ENCODE data around the gene SYVN1. TPM values are rescaled to one million over a fixed set of nuclear protein-coding genes. Genes with fewer than 3 reads are reported as not detected.

The SYVN1 gene
- total RNA-seq, 4 donors from 2014 or later, result 28.8 to 103 (median 69.7) TPM

DNA sequence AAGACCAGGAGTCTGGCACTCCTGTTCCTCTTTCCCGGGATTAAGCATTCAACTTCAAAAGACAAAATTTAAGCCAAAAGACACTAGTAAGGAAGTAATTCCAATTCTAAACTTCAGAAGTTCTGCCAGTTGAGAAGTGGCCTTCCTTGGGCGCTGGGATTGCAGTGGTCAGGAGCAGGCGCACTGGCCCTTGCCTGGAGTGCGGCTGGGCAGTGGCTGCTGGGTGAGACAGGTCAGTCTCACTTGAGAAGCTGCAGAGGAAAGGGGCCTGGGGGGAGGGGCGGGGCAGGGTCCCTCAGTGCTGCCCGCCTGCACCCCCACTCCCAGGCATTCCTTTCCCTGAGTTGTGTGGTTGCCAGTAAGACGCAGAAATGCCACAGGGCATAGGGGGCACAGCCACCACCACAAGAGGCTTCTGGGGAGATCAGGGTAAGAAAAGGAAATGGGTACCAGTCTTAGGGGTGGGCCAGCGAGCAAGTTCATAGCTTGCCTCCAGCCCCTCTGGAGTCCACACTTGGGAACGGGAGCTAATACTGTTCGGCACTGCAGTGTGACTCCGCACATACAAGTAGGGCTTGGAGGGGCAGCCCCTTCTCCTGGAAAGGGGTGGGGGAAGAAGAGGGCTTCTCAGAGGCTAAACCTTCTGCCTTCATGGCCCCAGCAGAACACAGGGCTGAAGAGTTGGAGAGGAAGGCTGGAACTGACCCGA, 6.7 kb downstream of the SYVN1 start:
- Histone ChIP-seq H3K36me3 (peaks cover 76 to 78% of the 10 kb centered on the region in 2 donors), H3K27me3 (no peaks in the 10 kb centered on the region), H3K4me1 (peaks cover 2 to 9% of the 10 kb centered on the region in 2 donors), H3K4me3 (replicated peaks in 1 of 3) (no peak overlapping the region), H3K27ac (no peak overlapping the region), H3K9me3 (no peaks in the 10 kb centered on the region)
- intact Hi-C loops (cut with DNase I), result no loop called here
- WGBS, 2 donors, result 79% methylated on average over 10 to 12 of the region's 12 CpGs
- TF ChIP-seq, protein P1, sequence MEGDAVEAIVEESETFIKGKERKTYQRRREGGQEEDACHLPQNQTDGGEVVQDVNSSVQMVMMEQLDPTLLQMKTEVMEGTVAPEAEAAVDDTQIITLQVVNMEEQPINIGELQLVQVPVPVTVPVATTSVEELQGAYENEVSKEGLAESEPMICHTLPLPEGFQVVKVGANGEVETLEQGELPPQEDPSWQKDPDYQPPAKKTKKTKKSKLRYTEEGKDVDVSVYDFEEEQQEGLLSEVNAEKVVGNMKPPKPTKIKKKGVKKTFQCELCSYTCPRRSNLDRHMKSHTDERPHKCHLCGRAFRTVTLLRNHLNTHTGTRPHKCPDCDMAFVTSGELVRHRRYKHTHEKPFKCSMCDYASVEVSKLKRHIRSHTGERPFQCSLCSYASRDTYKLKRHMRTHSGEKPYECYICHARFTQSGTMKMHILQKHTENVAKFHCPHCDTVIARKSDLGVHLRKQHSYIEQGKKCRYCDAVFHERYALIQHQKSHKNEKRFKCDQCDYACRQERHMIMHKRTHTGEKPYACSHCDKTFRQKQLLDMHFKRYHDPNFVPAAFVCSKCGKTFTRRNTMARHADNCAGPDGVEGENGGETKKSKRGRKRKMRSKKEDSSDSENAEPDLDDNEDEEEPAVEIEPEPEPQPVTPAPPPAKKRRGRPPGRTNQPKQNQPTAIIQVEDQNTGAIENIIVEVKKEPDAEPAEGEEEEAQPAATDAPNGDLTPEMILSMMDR (IDR thresholded peaks at IDR 0.05), result no peak
- TF ChIP-seq POLR2A (IDR thresholded peaks at IDR 0.05), result no peak
- no peak for DNase-seq

DNA sequence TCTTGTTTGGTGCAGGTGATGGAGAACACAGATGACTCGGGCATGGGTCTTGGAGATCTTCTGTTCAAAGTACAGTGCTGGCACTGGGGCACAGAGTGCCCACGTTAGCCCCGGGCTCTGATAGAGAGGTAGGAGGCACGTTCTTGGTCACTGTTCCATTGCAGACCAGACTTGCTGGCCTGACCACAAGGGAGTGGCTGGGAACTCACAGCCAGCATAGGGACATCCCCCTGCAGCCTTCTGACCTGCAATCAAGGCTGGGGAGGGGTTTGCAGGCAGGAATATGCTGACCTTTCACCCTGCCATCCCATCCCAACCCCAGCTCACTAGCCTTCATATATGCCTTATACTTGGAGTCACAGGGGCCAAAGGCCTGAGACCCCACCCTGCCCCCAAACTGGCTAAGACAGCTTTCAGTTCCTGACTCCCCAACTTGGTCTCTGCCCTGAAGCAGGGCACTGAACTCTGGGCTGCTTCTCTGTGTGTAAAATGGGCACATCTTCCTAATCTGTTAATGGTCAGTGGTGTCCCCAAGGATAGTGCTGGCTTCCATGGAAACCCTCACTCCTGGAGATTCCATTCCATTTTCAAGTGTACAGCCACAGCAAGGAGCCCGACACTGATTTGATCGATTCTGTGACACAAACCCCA, 7.6 kb downstream of the SYVN1 start:
- TF ChIP-seq, protein P1 (IDR thresholded peaks at IDR 0.05), result no peak
- TF ChIP-seq POLR2A (IDR thresholded peaks at IDR 0.05), result no peak
- Histone ChIP-seq H3K27me3 (no peaks in the 10 kb centered on the region), H3K4me3 (replicated peaks in 1 of 3) (no peak overlapping the region), H3K36me3 (peaks cover 69 to 70% of the 10 kb centered on the region in 2 donors), H3K27ac (no peak overlapping the region), H3K4me1 (peaks cover 5 to 7% of the 10 kb centered on the region in 2 donors), H3K9me3 (no peaks in the 10 kb centered on the region)
- DNase-seq, result no peak
- 76 to 88% methylated on average over 6 of the region's 6 CpGs for WGBS, 2 donors
- intact Hi-C loops (cut with DNase I), result no loop called here

DNA sequence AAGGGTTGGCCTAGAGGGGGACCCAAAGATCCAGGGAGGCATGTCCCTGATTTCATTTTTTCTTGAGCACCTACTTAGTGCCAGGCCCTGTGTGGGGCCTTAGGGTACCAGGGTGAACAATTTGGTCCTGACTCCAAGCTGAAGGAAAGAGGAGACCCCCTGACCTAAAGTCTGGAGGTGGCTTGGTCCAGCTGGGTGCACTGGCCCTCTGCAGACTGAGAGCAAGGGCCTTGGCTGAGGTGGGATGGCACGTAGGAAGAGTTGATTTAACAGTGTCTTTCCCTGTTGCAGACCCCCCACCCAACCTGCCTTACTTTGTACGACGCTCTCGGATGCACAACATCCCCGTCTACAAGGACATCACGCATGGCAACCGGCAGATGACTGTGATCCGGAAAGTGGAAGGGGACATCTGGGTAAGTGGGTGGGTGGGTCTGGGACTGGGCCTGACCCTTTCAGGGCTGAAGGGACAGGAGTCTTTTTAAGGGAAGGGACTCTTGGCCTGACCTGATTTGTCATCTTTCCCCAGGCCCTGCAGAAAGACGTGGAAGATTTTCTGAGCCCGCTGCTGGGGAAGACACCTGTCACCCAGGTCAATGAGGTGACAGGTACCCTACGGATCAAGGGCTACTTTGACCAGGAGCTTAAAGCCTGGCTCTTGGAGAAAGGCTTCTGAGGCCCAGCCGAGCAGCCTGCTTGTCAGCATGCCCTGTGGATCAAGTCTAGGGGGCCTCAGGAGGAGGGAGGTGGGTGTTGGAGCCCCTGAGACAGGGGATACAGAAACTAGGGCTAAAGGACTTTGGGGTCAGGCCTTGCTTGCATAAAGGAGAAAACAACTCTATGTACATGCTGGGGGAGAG, 8.9 kb downstream of the SYVN1 start:
- no peak for TF ChIP-seq POLR2A (IDR thresholded peaks at IDR 0.05)
- TF ChIP-seq, protein P1 (IDR thresholded peaks at IDR 0.05), result no peak
- intact Hi-C loops (cut with DNase I), result no loop called here
- peaks cover 13 to 19% of the 10 kb centered on the region in 2 donors for H3K4me1 ChIP-seq
- no peak overlapping the region for H3K4me3 ChIP-seq (replicated peaks in 1 of 3)
- 86 to 92% methylated on average over 12 of the region's 12 CpGs for WGBS, 2 donors
- H3K27ac ChIP-seq, result no peak overlapping the region
- H3K9me3 ChIP-seq, result no peaks in the 10 kb centered on the region
- H3K27me3 ChIP-seq, result no peaks in the 10 kb centered on the region
- no peak for DNase-seq
- H3K36me3 ChIP-seq, result peaks cover 61% of the 10 kb centered on the region in 2 donors

DNA sequence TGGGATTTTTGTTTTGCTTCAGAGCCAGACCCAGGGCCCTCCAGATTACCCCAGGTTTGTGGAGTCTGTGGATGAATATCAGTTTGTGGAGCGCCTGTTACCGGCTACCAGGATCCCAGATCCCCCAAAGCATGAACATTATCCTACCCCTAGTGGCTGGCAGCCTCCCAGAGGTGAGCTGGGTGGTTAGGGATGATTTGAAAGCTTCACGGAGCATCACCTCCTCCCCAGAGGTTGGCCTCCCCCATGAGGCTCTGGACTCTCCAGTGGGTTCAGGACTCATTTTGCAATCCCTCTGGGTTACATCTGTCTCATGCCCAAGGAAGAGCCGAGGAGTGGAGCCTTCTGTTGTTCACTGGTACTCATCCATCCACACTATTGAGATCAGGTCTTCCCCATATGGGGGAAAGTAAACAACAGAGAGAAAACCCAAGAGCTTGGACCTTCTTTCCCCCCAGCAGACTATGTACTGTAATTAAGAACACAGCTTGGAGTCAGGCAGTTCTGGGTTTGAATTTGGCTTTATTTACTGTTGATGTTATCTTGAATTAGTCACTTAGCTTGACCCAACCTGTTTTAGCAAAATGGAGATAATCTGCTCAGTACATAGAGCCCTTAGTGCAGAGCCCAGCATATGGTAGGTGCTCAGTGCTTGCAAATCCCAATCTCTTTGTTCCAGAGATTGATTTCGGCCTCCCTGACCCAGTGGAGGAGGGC, 9.7 kb downstream of the SYVN1 start:
- no peak overlapping the region for H3K4me3 ChIP-seq (replicated peaks in 1 of 3)
- H3K27me3 ChIP-seq, result no peaks in the 10 kb centered on the region
- TF ChIP-seq, protein P1 (IDR thresholded peaks at IDR 0.05), result no peak
- TF ChIP-seq POLR2A (IDR thresholded peaks at IDR 0.05), result no peak
- intact Hi-C loops (cut with DNase I), result no loop called here
- WGBS, 2 donors, result 86 to 87% methylated on average over 5 of the region's 5 CpGs
- DNase-seq, result no peak
- H3K4me1 ChIP-seq, result peaks cover 13 to 19% of the 10 kb centered on the region in 2 donors
- peaks cover 59 to 61% of the 10 kb centered on the region in 2 donors for H3K36me3 ChIP-seq
- no peak overlapping the region for H3K27ac ChIP-seq
- no peaks in the 10 kb centered on the region for H3K9me3 ChIP-seq

All from thyroid gland (tissue), 4 donors.